UCSD-AML1 (cell line): Measurements from ENCODE around the gene PTPN11.

Source experiments
- DNase-seq: peaks from one replicate; lab custom pipeline; 2025; ENCODE audit not compliant: unreplicated experiment; lab: John Stamatoyannopoulos, UW

The PTPN11 gene

GRCh38 chr12:112538740-112539139 lies 120.0 kb downstream of the PTPN11 start:
- DNase-seq: no peak

GRCh38 chr12:112539221-112539620 lies 120.5 kb downstream of the PTPN11 start:
- no peak for DNase-seq

- DNase-seq: no peak
Observed at GRCh38 chr12:112540021-112540420, 121.3 kb downstream of the PTPN11 start.

GRCh38 chr12:112543751-112544150 lies 125.0 kb downstream of the PTPN11 start:
- no peak for DNase-seq

DNA sequence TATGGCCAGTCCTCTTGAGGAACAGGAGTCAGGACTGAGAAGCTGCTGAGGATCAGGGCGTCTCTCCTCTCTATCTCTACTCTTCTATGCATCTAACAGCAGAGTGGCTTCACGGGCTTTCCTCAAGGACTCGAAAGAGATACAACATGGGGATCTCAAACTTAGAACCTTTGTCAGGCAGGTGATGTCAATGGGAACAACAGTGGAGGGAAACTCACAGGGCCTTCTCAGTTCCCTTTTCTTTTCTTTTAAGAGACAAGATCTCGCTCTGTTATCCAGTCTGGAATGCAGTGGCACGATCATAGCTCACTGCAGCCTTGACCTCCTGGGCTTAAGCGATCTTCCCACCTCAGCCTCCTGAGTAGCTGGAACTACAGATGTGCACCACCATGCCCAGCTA lies 127.6 kb downstream of the PTPN11 start:
- no peak for DNase-seq

DNA sequence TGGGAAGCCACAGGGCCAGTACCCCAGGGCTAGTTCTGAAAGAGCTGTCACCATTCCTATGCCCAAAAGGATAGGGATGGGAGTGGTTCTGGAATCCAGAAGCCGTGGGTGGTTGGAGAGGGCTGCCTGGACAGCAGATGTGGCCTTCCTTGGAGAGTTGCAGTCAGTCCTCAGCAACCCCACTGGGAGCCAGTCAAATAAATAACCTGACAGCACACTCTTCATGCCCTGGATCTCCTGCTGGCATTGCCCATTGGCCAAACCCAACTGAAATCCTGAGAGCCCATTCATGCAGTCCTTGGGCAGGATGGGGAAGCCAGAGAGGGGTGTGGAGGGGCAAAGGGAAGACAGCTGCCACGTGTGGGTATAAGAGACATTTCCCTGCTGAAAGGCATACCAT lies 128.2 kb downstream of the PTPN11 start:
- peak; percentile 20 for DNase-seq

GRCh38 chr12:112549031-112549430 lies 130.3 kb downstream of the PTPN11 start:
- no peak for DNase-seq

GRCh38 chr12:112551681-112552080 lies 132.9 kb downstream of the PTPN11 start:
- no peak for DNase-seq

GRCh38 chr12:112555621-112556233 lies 137.0 kb downstream of the PTPN11 start:
- DNase-seq: no peak

DNA sequence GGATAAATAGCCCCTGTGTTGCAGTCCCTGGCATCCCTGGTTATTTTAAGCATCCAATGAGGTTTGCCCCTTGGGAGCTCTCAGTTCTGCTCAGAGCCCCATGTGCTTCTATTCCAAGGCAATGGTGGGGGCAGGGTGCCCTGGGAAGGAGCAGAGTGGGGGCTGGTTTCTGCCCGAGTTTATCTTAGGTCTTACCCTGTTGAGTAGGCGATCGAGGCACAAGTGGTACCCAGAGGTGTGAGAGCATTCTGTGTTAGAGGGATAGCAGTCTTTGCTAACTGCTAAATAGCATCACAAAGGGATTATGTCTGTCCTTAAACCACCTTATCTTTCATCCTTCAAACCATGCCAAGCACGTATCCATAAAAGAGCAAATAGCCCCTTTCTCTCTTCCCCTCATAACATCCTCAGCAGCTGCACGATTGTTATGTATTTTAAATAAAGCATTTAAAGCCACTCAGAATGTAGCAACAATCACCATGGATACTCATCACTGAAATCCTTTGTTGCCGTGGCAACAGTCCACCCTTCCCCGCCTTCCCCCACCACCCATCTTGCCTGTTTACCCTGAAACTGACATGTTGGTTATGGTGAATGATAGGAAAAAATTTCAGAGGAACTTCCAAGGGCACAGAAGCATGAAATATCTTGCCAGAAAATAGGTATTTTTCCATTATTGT lies 139.3 kb downstream of the PTPN11 start:
- DNase-seq: no peak
